ENCODE data around the gene NATD1. TPM values are rescaled to one million over a fixed set of nuclear protein-coding genes. Genes with fewer than 3 reads are reported as not detected.

Gene NATD1
- total and polyA plus RNA-seq, 5 donors: 8.1 to 15.7 (median 11.4) TPM

DNA sequence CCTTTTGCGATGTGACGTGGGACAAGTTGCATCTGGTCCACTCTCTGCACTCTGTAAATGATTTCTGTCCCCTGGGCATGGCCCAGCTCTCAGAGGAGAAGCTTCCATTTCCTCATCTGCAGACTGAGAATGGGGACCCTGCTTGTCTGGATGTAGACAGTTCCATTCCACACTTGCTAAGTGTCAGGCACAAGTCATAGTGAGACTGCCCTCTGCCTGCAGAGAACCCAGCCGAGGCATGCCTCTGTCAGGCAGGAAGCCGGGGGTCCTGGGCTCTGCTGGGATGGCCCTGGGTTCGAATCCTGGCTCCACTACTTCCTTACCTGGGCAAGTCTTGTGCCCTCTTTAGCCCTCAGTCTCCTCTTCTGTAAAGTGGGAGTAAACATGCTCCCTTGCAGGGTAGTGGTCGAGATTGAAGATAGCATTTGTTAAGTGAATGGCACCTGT, 35.4 kb upstream of the NATD1 start:
- no peaks in the 10 kb centered on the region for H3K27me3 ChIP-seq (ENCODE audit: control insufficient read depth, insufficient read depth)
- no peak for ATAC-seq
- intact Hi-C loops (cut with DNase I): loop anchor here (10.0 kb wide), 2 partner anchors 164 to 226 kb away; partner anchors contain the start of gene DHRS7B (in 4 of the 4)
- peak overlapping the region; percentile 78 for H3K27ac ChIP-seq (ENCODE audit: low read length)
- H3K9me3 ChIP-seq (ENCODE audit: control insufficient read depth, low read length): no peaks in the 10 kb centered on the region
- no peak overlapping the region for H3K4me3 ChIP-seq (ENCODE audit: low read length)
- no peak for DNase-seq
- WGBS: 49% methylated on average over 6 of the region's 6 CpGs
- peaks cover 11% of the 10 kb centered on the region for H3K4me1 ChIP-seq (ENCODE audit: control insufficient read depth, insufficient read depth, low read length)

GRCh38 chr17:21287703-21288449, 34.7 kb upstream of the NATD1 start:
- Histone ChIP-seq H3K27me3 (ENCODE audit: control insufficient read depth, insufficient read depth) (no peaks in the 10 kb centered on the region), H3K4me3 (ENCODE audit: low read length) (no peak overlapping the region), H3K4me1 (ENCODE audit: control insufficient read depth, insufficient read depth, low read length) (peaks cover 11% of the 10 kb centered on the region), H3K9me3 (ENCODE audit: control insufficient read depth, low read length) (no peaks in the 10 kb centered on the region), H3K27ac (ENCODE audit: low read length) (peak overlapping the region; percentile 91)
- WGBS: 3% methylated on average over 18 of the region's 18 CpGs
- intact Hi-C loops (cut with DNase I): loop anchor here (10.0 kb wide), 2 partner anchors 163 to 227 kb away; partner anchors contain the start of gene DHRS7B (in 4 of the 4)
- ATAC-seq (peak; percentile 64 to 71), DNase-seq (peak; percentile 97 to 98 (median 98))

DNA sequence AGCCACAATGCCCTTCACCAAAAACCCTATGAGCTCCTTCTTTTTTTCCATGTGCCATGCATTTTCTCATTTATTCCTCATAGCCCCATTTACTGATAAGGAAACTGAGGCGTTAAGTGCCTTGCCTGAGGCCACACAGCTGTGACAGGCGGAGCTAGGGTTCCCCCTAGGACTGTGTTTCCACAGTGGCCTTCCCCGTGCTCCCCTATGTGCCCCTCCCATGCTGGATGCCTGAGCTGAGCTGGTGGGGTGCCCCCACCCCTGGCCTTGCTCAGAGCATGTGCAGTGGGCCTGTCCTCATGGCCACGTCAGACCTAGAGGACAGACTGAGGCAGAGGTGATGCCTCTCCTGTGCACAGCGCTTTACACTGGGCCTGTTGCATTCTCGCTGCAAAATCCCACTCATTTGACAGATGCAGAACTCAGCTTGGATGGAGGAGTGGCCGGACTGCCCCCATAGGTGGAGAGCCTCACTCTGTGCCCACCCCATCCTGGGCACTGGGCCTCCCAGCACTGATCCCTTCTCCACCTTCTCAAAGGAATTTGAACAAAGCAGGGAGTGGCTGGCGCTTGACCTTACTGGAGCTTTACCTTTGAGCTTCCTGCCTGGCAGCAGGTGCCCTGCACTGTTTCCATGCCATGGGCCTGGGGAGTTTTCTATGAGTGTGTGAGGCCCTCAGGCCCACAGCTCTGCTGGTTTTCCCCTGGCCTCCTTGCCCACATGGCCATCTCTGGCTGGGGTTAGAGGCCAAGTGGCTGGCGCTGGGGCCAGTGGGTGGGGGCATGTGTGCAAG, 33.9 kb upstream of the NATD1 start:
- DNase-seq: peak in 1 of 3 donors; percentile 67
- H3K4me1 ChIP-seq (ENCODE audit: control insufficient read depth, insufficient read depth, low read length): peaks cover 11% of the 10 kb centered on the region
- H3K27ac ChIP-seq (ENCODE audit: low read length): peak overlapping the region; percentile 91
- WGBS: 51% methylated on average over 9 of the region's 9 CpGs
- ATAC-seq: no peak
- no peaks in the 10 kb centered on the region for H3K27me3 ChIP-seq (ENCODE audit: control insufficient read depth, insufficient read depth)
- intact Hi-C loops (cut with DNase I): loop anchor here (10.0 kb wide), 2 partner anchors 162 to 228 kb away; partner anchors contain the start of gene DHRS7B (in 4 of the 4)
- H3K9me3 ChIP-seq (ENCODE audit: control insufficient read depth, low read length): no peaks in the 10 kb centered on the region
- peak overlapping the region; percentile 62 for H3K4me3 ChIP-seq (ENCODE audit: low read length)

GRCh38 chr17:21286066-21286770, 33.0 kb upstream of the NATD1 start:
- peaks cover 11% of the 10 kb centered on the region for H3K4me1 ChIP-seq (ENCODE audit: control insufficient read depth, insufficient read depth, low read length)
- no peaks in the 10 kb centered on the region for H3K27me3 ChIP-seq (ENCODE audit: control insufficient read depth, insufficient read depth)
- no peaks in the 10 kb centered on the region for H3K9me3 ChIP-seq (ENCODE audit: control insufficient read depth, low read length)
- intact Hi-C loops (cut with DNase I): loop anchor here (10.0 kb wide), 2 partner anchors 161 to 229 kb away; partner anchors contain the start of gene DHRS7B (in 4 of the 4)
- DNase-seq: peak; percentile 95 to 96 (median 95)
- H3K4me3 ChIP-seq (ENCODE audit: low read length): peak overlapping the region; percentile 62
- ATAC-seq: peak; percentile 70 to 76
- 7% methylated on average over 16 of the region's 16 CpGs for WGBS
- peak overlapping the region; percentile 91 for H3K27ac ChIP-seq (ENCODE audit: low read length)

DNA sequence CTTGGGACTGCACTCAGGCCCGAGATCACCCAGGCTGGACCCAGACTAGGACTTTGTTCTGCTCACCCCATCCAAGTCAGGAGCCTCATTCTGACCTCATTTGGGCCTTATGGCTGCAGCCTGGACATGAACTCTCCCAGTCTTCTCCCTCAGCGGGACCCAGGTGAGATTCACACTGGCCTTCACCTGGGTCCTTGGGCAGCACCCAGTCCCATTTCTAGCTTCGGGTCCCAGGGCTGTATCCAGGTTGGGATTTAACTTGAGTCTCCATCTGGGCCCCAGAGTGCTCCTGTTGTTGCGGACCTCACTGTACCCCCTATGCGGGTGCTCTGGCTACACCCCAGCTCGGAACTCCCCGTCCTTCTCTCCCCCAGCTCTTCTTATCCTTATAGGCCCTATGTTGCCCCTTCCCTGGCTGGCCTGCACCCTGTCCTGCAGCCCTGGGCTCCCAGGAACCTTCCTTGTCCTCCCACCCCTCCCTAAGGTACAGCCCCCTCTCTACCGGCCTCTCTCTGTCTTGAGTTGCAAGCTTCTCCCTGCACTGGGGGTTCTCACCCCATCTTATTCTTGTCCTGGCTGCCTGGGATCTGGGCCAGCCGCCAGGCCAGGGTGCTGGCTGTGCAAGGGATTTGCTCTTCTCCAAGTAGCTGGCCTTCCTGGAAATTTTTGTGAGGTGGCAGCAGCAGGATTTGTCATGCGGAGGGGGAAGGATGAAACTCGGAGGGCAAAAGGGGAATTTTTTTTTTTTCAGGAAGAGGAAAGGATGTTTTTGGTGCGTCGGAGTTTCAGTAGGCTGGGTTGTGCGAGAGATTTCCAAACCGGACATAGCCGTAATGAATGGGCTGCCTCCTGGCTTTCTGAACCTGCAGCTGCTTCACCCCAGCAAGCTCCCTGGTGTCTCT, 32.2 kb upstream of the NATD1 start:
- 2% methylated on average over 16 of the region's 16 CpGs for WGBS
- peaks cover 11% of the 10 kb centered on the region for H3K4me1 ChIP-seq (ENCODE audit: control insufficient read depth, insufficient read depth, low read length)
- no peak for ATAC-seq
- H3K9me3 ChIP-seq (ENCODE audit: control insufficient read depth, low read length): no peaks in the 10 kb centered on the region
- intact Hi-C loops (cut with DNase I): loop anchor here (10.0 kb wide), 2 partner anchors 161 to 229 kb away; partner anchors contain the start of gene DHRS7B (in 4 of the 4)
- no peaks in the 10 kb centered on the region for H3K27me3 ChIP-seq (ENCODE audit: control insufficient read depth, insufficient read depth)
- H3K27ac ChIP-seq (ENCODE audit: low read length): peak overlapping the region; percentile 91
- DNase-seq: peak in 2 of 3 donors; percentile 75 to 79
- H3K4me3 ChIP-seq (ENCODE audit: low read length): peak overlapping the region; percentile 62

- H3K27ac ChIP-seq (ENCODE audit: low read length): peak within 1 kb of the TSS; percentile 91
- peak; percentile 99 to 100 (median 100) for DNase-seq
- intact Hi-C loops (cut with DNase I): loop anchor here (10.0 kb wide), 2 partner anchors 160 to 230 kb away; partner anchors contain the start of gene DHRS7B (in 4 of the 4)
- H3K9me3 ChIP-seq (ENCODE audit: control insufficient read depth, low read length): no peaks in the 10 kb centered on the region
- H3K4me3 ChIP-seq (ENCODE audit: low read length): peak within 1 kb of the TSS; percentile 62
- ATAC-seq: peak; percentile 84 to 91
- peaks cover 11% of the 10 kb centered on the region for H3K4me1 ChIP-seq (ENCODE audit: control insufficient read depth, insufficient read depth, low read length)
- H3K27me3 ChIP-seq (ENCODE audit: control insufficient read depth, insufficient read depth): no peaks in the 10 kb centered on the region
- under 1% methylated on average over 88 of the region's 88 CpGs for WGBS
Measured at GRCh38 chr17:21284319-21285163, 31.3 kb upstream of the NATD1 start, which contains the start of gene MAP2K3. MAP2K3 (plus strand) TSS chr17:21284711; CDS start chr17:21284921, 210 bp downstream.

- intact Hi-C loops (cut with DNase I): loop anchor here (10.0 kb wide), 2 partner anchors 159 to 231 kb away; partner anchors contain the start of gene DHRS7B (in 4 of the 4)
- 17% methylated on average over 49 of the region's 49 CpGs for WGBS
- Histone ChIP-seq H3K4me3 (ENCODE audit: low read length) (peak overlapping the region; percentile 49), H3K27me3 (ENCODE audit: control insufficient read depth, insufficient read depth) (no peaks in the 10 kb centered on the region), H3K27ac (ENCODE audit: low read length) (peak overlapping the region; percentile 19), H3K9me3 (ENCODE audit: control insufficient read depth, low read length) (no peaks in the 10 kb centered on the region), H3K4me1 (ENCODE audit: control insufficient read depth, insufficient read depth, low read length) (peaks cover 11% of the 10 kb centered on the region)
- ATAC-seq (no peak), DNase-seq (peak in 2 of 3 donors; percentile 78 to 80)
Measured at GRCh38 chr17:21283482-21284318, 30.5 kb upstream of the NATD1 start.

DNA sequence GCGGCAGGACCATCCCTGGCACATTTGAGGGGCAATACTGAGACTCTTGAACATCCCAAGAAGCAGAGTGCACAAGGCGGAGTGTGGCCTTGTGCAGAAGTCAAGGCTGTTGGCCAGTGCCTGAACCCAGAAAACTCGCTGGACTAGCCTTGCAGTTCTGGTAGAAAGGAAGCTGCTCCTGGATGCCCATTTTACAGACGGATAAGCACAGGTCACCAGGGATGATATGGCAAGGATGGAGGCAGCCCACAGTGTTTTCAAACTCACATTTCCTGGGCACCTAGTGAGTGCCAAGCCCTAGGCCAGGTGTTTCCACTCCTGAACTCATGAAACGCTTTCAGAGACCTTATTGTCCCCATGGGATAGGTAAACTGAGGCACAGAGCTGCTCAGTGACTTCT, 29.6 kb upstream of the NATD1 start:
- H3K4me1 ChIP-seq (ENCODE audit: control insufficient read depth, insufficient read depth, low read length): peaks cover 8% of the 10 kb centered on the region

More for the DNA sequence above, 29.6 kb upstream of the NATD1 start:
- no peaks in the 10 kb centered on the region for H3K9me3 ChIP-seq (ENCODE audit: control insufficient read depth, low read length)
- H3K27ac ChIP-seq (ENCODE audit: low read length): peak overlapping the region; percentile 65
- intact Hi-C loops (cut with DNase I): loop anchor here (10.0 kb wide), 2 partner anchors 158 to 232 kb away; partner anchors contain the start of gene DHRS7B (in 4 of the 4)
- ATAC-seq (no peak), DNase-seq (no peak)
- H3K27me3 ChIP-seq (ENCODE audit: control insufficient read depth, insufficient read depth): no peaks in the 10 kb centered on the region
- H3K4me3 ChIP-seq (ENCODE audit: low read length): no peak overlapping the region
- WGBS: 89% methylated on average over 5 of the region's 5 CpGs
